Gastroesophageal sphincter (tissue), 3 donors: ENCODE measurements around the gene CATSPER4.

Source experiments
- EP300 ChIP-seq: sonication (generic); formaldehyde crosslinking; IDR thresholded peaks from one replicate; pipeline ENCODE4 v1.6.1; 2017; ENCODE audit warnings: antibody characterized with exemption, mild to moderate bottlenecking
- TF ChIP-seq, protein P1 (sequence below), 4 experiments: fragments of 200-600 bp in 2 of 4; fragments of 450-650 bp in 2 of 4; sonication (generic) in 1 of 4; IDR thresholded peaks; one replicate each; pipeline ENCODE4 v1.5.1; 2017 to 2019; ENCODE audit warnings: antibody characterized with exemption in 4 of 4, mild to moderate bottlenecking in 2 of 4, moderate library complexity in 2 of 4

GRCh38 chr1:26200413-26200812 lies 10.0 kb downstream of the CATSPER4 start:
- TF ChIP-seq, protein P1, sequence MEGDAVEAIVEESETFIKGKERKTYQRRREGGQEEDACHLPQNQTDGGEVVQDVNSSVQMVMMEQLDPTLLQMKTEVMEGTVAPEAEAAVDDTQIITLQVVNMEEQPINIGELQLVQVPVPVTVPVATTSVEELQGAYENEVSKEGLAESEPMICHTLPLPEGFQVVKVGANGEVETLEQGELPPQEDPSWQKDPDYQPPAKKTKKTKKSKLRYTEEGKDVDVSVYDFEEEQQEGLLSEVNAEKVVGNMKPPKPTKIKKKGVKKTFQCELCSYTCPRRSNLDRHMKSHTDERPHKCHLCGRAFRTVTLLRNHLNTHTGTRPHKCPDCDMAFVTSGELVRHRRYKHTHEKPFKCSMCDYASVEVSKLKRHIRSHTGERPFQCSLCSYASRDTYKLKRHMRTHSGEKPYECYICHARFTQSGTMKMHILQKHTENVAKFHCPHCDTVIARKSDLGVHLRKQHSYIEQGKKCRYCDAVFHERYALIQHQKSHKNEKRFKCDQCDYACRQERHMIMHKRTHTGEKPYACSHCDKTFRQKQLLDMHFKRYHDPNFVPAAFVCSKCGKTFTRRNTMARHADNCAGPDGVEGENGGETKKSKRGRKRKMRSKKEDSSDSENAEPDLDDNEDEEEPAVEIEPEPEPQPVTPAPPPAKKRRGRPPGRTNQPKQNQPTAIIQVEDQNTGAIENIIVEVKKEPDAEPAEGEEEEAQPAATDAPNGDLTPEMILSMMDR (IDR thresholded peaks at IDR 0.05): no peak
- no peak for TF ChIP-seq EP300
